ENCODE data around the gene NRTN. TPM values are rescaled to one million over a fixed set of nuclear protein-coding genes. Genes with fewer than 3 reads are reported as not detected.

NRTN gene
- total RNA-seq, 1 experiment from 2014 or later, result 4.6 TPM

DNA sequence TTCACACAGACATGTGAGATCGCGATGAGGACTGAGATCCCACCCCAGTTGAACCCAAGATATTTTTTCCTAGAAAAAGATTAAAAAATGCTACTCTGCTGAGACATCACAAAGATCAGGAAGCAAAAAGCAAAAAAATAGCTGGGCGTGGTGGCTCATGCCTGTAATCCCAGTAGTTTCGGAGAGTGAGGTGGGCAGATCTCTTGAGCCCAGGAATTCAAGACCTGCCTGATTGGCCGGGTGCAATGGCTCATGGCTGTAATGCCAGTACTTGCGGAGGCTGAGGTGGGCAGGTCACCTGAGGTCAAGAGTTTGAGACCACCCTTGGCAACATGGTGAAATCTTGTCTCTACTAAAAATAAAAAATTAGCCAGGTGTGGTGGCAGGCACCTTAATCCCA is 45.3 kb downstream of the NRTN start:
- H3K9me3 ChIP-seq (ENCODE audit: control insufficient read depth, low read depth, low read length), result no peaks in the 10 kb centered on the region
- no peak overlapping the region for H3K9ac ChIP-seq (ENCODE audit: extremely low read depth, insufficient read length, low read length)
- no peak overlapping the region for H4K91ac ChIP-seq (ENCODE audit: insufficient read length, low read depth, low read length)
- H3K4ac ChIP-seq (ENCODE audit: low read depth, low read length), result no peak overlapping the region
- Mint-ChIP-seq H3K9me3 (peaks cover 0 to 4% of the 10 kb centered on the region in 2 experiments; a peak in 2 of 5 replicates), H3K27ac (no peak overlapping the region), H3K4me3 (no peak overlapping the region), H3K36me3 (ENCODE audit: insufficient read depth in 1 of 3, low read depth in 3 of 3) (no peaks in the 10 kb centered on the region), H3K4me1 (peaks cover 4 to 7% of the 10 kb centered on the region in 2 experiments; a peak in 3 of 4 replicates), H3K27me3 (ENCODE audit: low read depth) (peaks cover 21% of the 10 kb centered on the region)
- H2BK5ac ChIP-seq (ENCODE audit: insufficient read length, low read length), result no peak overlapping the region
- no peak overlapping the region for H2BK15ac ChIP-seq (ENCODE audit: low read depth, low read length)
- H4K20me1 ChIP-seq (ENCODE audit: control insufficient read depth, insufficient read depth, insufficient read length), result no peaks in the 10 kb centered on the region
- no peak overlapping the region for H3K18ac ChIP-seq (ENCODE audit: insufficient read length, low read depth, low read length)
- H2BK12ac ChIP-seq (ENCODE audit: insufficient read length, low read depth, low read length), result no peak overlapping the region
- H4K5ac ChIP-seq (ENCODE audit: insufficient read length, low read depth, low read length), result no peak overlapping the region
- no peak overlapping the region for H3K23ac ChIP-seq (ENCODE audit: insufficient read length, low read depth, low read length)
- no peaks in the 10 kb centered on the region for H3K27me3 ChIP-seq (ENCODE audit: insufficient read depth, low read length)
- H3K14ac ChIP-seq (ENCODE audit: insufficient read depth, low read length), result no peak overlapping the region
- H3T11ph ChIP-seq (ENCODE audit: low read length), result no peak overlapping the region
- no peaks in the 10 kb centered on the region for H3K79me1 ChIP-seq (ENCODE audit: insufficient read depth, low read depth, low read length, poor library complexity, severe bottlenecking)
- no peaks in the 10 kb centered on the region for H3K4me1 ChIP-seq (ENCODE audit: insufficient read depth, low read length)
- H2BK20ac ChIP-seq (ENCODE audit: low read depth, low read length, poor library complexity, severe bottlenecking), result no peak overlapping the region
- no peak overlapping the region for H2AFZ ChIP-seq (ENCODE audit: low read length)
- no peak overlapping the region for H4K8ac ChIP-seq (replicated peaks; ENCODE audit: insufficient read length, low read depth, low read length)
- TF ChIP-seq, protein P1, sequence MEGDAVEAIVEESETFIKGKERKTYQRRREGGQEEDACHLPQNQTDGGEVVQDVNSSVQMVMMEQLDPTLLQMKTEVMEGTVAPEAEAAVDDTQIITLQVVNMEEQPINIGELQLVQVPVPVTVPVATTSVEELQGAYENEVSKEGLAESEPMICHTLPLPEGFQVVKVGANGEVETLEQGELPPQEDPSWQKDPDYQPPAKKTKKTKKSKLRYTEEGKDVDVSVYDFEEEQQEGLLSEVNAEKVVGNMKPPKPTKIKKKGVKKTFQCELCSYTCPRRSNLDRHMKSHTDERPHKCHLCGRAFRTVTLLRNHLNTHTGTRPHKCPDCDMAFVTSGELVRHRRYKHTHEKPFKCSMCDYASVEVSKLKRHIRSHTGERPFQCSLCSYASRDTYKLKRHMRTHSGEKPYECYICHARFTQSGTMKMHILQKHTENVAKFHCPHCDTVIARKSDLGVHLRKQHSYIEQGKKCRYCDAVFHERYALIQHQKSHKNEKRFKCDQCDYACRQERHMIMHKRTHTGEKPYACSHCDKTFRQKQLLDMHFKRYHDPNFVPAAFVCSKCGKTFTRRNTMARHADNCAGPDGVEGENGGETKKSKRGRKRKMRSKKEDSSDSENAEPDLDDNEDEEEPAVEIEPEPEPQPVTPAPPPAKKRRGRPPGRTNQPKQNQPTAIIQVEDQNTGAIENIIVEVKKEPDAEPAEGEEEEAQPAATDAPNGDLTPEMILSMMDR (conservative IDR thresholded peaks at IDR 0.05), result no peak
- no peaks in the 10 kb centered on the region for H3K23me2 ChIP-seq (ENCODE audit: insufficient read length, low read depth, low read length, poor library complexity, severe bottlenecking)
- WGBS (ENCODE audit: extremely low coverage, insufficient read length, low lambda C conversion rate), result no CpG with 5 or more reads among the region's 6 CpGs
- no peak overlapping the region for H3K27ac ChIP-seq (ENCODE audit: insufficient read length, low read depth, low read length)
- H2AK5ac ChIP-seq (ENCODE audit: insufficient read length, low read length), result no peak overlapping the region
- H3K4me2 ChIP-seq (ENCODE audit: insufficient read depth, insufficient read length, low read length), result no peak overlapping the region
- no peak for DNase-seq
- no peaks in the 10 kb centered on the region for H3K79me2 ChIP-seq (ENCODE audit: insufficient read depth, low read length)
- no peak overlapping the region for H3K56ac ChIP-seq (ENCODE audit: insufficient read length, low read depth, low read length)
- H2BK120ac ChIP-seq (ENCODE audit: low read depth, low read length, poor library complexity, severe bottlenecking), result no peak overlapping the region

All from H9 (cell line).